Endothelial cell (in vitro differentiated cells): ENCODE data around the gene SGMS1. TPM values are rescaled to one million over a fixed set of nuclear protein-coding genes. Genes with fewer than 3 reads are reported as not detected.

Experiments used
- DNase-seq: peaks from one replicate; pipeline ENCODE4 v3.0.0; 2021; ENCODE audit warnings: low spot score
- H3K27ac Mint-ChIP-seq: one replicate; pipeline ENCODE4 v1.8.0; 2021; ENCODE audit warnings: mixed read lengths, inconsistent platforms; ENCODE audit not compliant: unreplicated experiment
- H3K27me3 Mint-ChIP-seq: one replicate; pipeline ENCODE4 v1.8.0; 2021; ENCODE audit warnings: mild to moderate bottlenecking, moderate library complexity, mixed read lengths, inconsistent platforms; ENCODE audit not compliant: unreplicated experiment
- H3K36me3 Mint-ChIP-seq: one replicate; pipeline ENCODE4 v1.8.0; 2021; ENCODE audit warnings: mild to moderate bottlenecking, low read depth, mixed read lengths, inconsistent platforms; ENCODE audit not compliant: unreplicated experiment
- H3K4me1 Mint-ChIP-seq: one replicate; pipeline ENCODE4 v1.8.0; 2021; ENCODE audit warnings: mild to moderate bottlenecking, mixed read lengths, inconsistent platforms; ENCODE audit not compliant: unreplicated experiment
- H3K4me3 Mint-ChIP-seq: one replicate; pipeline ENCODE4 v1.8.0; 2021; ENCODE audit warnings: mild to moderate bottlenecking, mixed read lengths, inconsistent platforms; ENCODE audit not compliant: unreplicated experiment
- H3K9me3 Mint-ChIP-seq: one replicate; pipeline ENCODE4 v1.8.0; 2021; ENCODE audit warnings: mixed read lengths, inconsistent platforms; ENCODE audit not compliant: unreplicated experiment
- CTCF ChIP-seq: fragments of 200-600 bp; sonication (generic); IDR thresholded peaks from one replicate; pipeline ENCODE4 v1.5.0; 2021; ENCODE audit warnings: antibody characterized with exemption; ENCODE audit not compliant: unreplicated experiment
- total RNA-seq: library from RNA; stranded (reverse); fragmentation: NEBNext Ultra II Directional; extraction: Animal tissue kit (Norgen Biotek cat#: 25700); gene quantifications from one replicate; pipeline ENCODE4 v1.2.1, GENCODE V29; 2021; ENCODE audit not compliant: unreplicated experiment

Gene SGMS1
- total RNA-seq, 1 donor from 2014 or later = 12.4 TPM

- Mint-ChIP-seq H3K27me3 (no peaks in the 10 kb centered on the region), H3K36me3 (peaks cover 11% of the 10 kb centered on the region), H3K4me3 (no peak overlapping the region), H3K9me3 (no peaks in the 10 kb centered on the region), H3K27ac (no peak overlapping the region), H3K4me1 (no peaks in the 10 kb centered on the region)
- TF ChIP-seq CTCF = no peak
- no peak for DNase-seq
Measured at GRCh38 chr10:50477287-50478203, 146.2 kb downstream of the SGMS1 start.

GRCh38 chr10:50473756-50474155 is 150.0 kb downstream of the SGMS1 start:
- Mint-ChIP-seq H3K27me3 (no peaks in the 10 kb centered on the region), H3K4me3 (no peak overlapping the region), H3K36me3 (peaks cover 11% of the 10 kb centered on the region), H3K9me3 (no peaks in the 10 kb centered on the region), H3K4me1 (peaks cover 21% of the 10 kb centered on the region), H3K27ac (no peak overlapping the region)
- no peak for DNase-seq
- no peak for TF ChIP-seq CTCF

- H3K27ac Mint-ChIP-seq = no peak overlapping the region
- H3K9me3 Mint-ChIP-seq = no peaks in the 10 kb centered on the region
- H3K4me1 Mint-ChIP-seq = peaks cover 21% of the 10 kb centered on the region
- H3K36me3 Mint-ChIP-seq = peaks cover 11% of the 10 kb centered on the region
- H3K4me3 Mint-ChIP-seq = no peak overlapping the region
- no peaks in the 10 kb centered on the region for H3K27me3 Mint-ChIP-seq
- TF ChIP-seq CTCF = no peak
- DNase-seq = no peak
Measured at GRCh38 chr10:50472914-50473313, 150.8 kb downstream of the SGMS1 start.

GRCh38 chr10:50471583-50471975 is 152.2 kb downstream of the SGMS1 start:
- TF ChIP-seq CTCF = no peak
- H3K27me3 Mint-ChIP-seq = no peaks in the 10 kb centered on the region
- peaks cover 4% of the 10 kb centered on the region for H3K36me3 Mint-ChIP-seq
- no peak for DNase-seq
- no peak overlapping the region for H3K27ac Mint-ChIP-seq
- peaks cover 21% of the 10 kb centered on the region for H3K4me1 Mint-ChIP-seq
- H3K9me3 Mint-ChIP-seq = no peaks in the 10 kb centered on the region
- H3K4me3 Mint-ChIP-seq = no peak overlapping the region
